ENCODE results near the gene HDAC7. TPM values are rescaled to one million over a fixed set of nuclear protein-coding genes. Genes with fewer than 3 reads are reported as not detected.

The HDAC7 gene
- total and polyA plus RNA-seq, 2 of the 13 experiments (the other 11 are each of a cell fraction or from before 2014, with no cell fraction given) = 4.6 to 10.8 TPM

DNA sequence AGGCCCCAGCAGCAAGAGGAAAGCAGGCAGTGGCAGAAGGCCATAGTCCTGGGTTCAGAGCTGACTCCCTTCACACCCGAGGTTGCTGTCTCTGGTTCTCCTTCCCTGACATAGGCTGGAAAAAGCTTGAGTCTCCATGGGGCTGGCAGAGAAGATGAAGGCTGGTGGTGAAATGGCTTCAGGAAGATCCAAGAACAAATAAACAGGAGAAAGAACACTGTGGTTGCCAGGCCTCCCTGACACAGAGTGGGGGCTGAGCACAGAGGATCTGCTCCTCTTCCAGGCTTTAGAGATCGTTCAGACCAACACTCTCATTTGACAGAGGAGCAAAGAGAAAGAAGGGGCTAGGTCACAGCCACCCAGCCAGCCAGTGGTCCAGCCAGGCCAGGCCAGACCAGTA, 14.3 kb downstream of the HDAC7 start:
- ATAC-seq (no peak), DNase-seq (ENCODE audit: low spot score) (no peak), FAIRE-seq (no peak)
- no peak overlapping the region for H2AFZ ChIP-seq (ENCODE audit: low read length)
- H3K9me3 ChIP-seq (ENCODE audit: low read length) = no peaks in the 10 kb centered on the region
- ChIA-PET CTCF (ENCODE audit: low intra/inter-chr PET ratio, low total read pairs) (no interaction called here), POLR2A (no interaction called here)
- BruUV-seq (replicated peaks) = no TSS peak
- no peak overlapping the region for H3K4me3 ChIP-seq (replicated peaks in 1 of 3; ENCODE audit: insufficient read depth in 1 of 3, low read depth in 2 of 3, low read length in 3 of 3)
- H3K36me3 ChIP-seq (replicated peaks in 1 of 2; ENCODE audit: control insufficient read depth in 1 of 2, insufficient read depth in 2 of 2, low read length in 2 of 2) = no peaks in the 10 kb centered on the region; a peak in 1 of 5 replicates
- no peak overlapping the region for H3K4me2 ChIP-seq (ENCODE audit: low read depth, low read length)
- H3K27me3 ChIP-seq (ENCODE audit: control insufficient read depth in 1 of 2, insufficient read depth in 2 of 2, low read length in 2 of 2) = no peaks in the 10 kb centered on the region
- H3K4me1 ChIP-seq (ENCODE audit: insufficient read depth, low read length) = no peaks in the 10 kb centered on the region
- TF ChIP-seq SETDB1 (CRISPR knock-in tag; IDR thresholded peaks at IDR 0.05; ENCODE audit: borderline replicate concordance) (no peak), ZFX (CRISPR knock-in tag; IDR thresholded peaks at IDR 0.05; ENCODE audit: low read depth) (no peak), ZNF883 (CRISPR knock-in tag; IDR thresholded peaks at IDR 0.05; ENCODE audit: not compliant biosample characterization) (no peak), KLF16 (CRISPR knock-in tag; IDR thresholded peaks at IDR 0.05) (no peak), POLR2A (IDR thresholded peaks at IDR 0.05; ENCODE audit: insufficient read depth in 1 of 2, low read depth in 2 of 2, low read length in 2 of 2) (no peak), GPN1 (CRISPR knock-in tag; IDR thresholded peaks at IDR 0.05; ENCODE audit: borderline replicate concordance) (no peak)
- no peaks in the 10 kb centered on the region for H3K79me2 ChIP-seq (ENCODE audit: insufficient read depth, low read length)
- in situ Hi-C loops (cut with HindIII; ENCODE audit: extremely low pct_ligation_motif_present, low pct_unique_long_range_greater_than_20kb) (no loop called here), intact Hi-C loops (cut with micrococcal nuclease; ENCODE audit: unreplicated experiment) (no loop called here)
- no peaks in the 10 kb centered on the region for H4K20me1 ChIP-seq (ENCODE audit: insufficient read depth, low read length)
- H3K27ac ChIP-seq (ENCODE audit: extremely low read length, insufficient read depth, low read length) = no peak overlapping the region
- H3K9ac ChIP-seq (ENCODE audit: insufficient read depth, low read depth, low read length) = no peak overlapping the region
- 85% methylated on average over 2 of the region's 2 CpGs for WGBS (ENCODE audit: low lambda C conversion rate)

GRCh38 chr12:47804171-47804570, 15.5 kb downstream of the HDAC7 start:
- Histone ChIP-seq H3K27ac (ENCODE audit: extremely low read length, insufficient read depth, low read length) (no peak overlapping the region), H3K4me3 (replicated peaks in 1 of 3; ENCODE audit: insufficient read depth in 1 of 3, low read depth in 2 of 3, low read length in 3 of 3) (no peak overlapping the region), H3K36me3 (replicated peaks in 1 of 2; ENCODE audit: control insufficient read depth in 1 of 2, insufficient read depth in 2 of 2, low read length in 2 of 2) (no peaks in the 10 kb centered on the region; a peak in 1 of 5 replicates), H3K9ac (ENCODE audit: insufficient read depth, low read depth, low read length) (no peak overlapping the region), H2AFZ (ENCODE audit: low read length) (no peak overlapping the region), H4K20me1 (ENCODE audit: insufficient read depth, low read length) (no peaks in the 10 kb centered on the region), H3K9me3 (ENCODE audit: low read length) (no peaks in the 10 kb centered on the region), H3K27me3 (ENCODE audit: control insufficient read depth in 1 of 2, insufficient read depth in 2 of 2, low read length in 2 of 2) (no peaks in the 10 kb centered on the region), H3K4me2 (ENCODE audit: low read depth, low read length) (no peak overlapping the region), H3K4me1 (ENCODE audit: insufficient read depth, low read length) (no peaks in the 10 kb centered on the region), H3K79me2 (ENCODE audit: insufficient read depth, low read length) (no peaks in the 10 kb centered on the region)
- TF ChIP-seq ZNF33B (CRISPR knock-in tag; IDR thresholded peaks at IDR 0.05) (no peak), THAP7 (CRISPR knock-in tag; IDR thresholded peaks at IDR 0.05) (no peak)
- no peak for DNase-seq (ENCODE audit: low spot score)
- ChIA-PET POLR2A (no interaction called here), CTCF (ENCODE audit: low intra/inter-chr PET ratio, low total read pairs) (no interaction called here)
- intact Hi-C loops (cut with micrococcal nuclease; ENCODE audit: unreplicated experiment) (no loop called here), in situ Hi-C loops (cut with HindIII; ENCODE audit: extremely low pct_ligation_motif_present, low pct_unique_long_range_greater_than_20kb) (no loop called here)
- no TSS peak for BruUV-seq (replicated peaks)
- ATAC-seq = no peak
- no peak for FAIRE-seq
- WGBS (ENCODE audit: low lambda C conversion rate) = 98% methylated on average over 8 of the region's 8 CpGs

Measured in HepG2 (cell line).